ENCODE results near the gene PIGM. TPM values are rescaled to one million over a fixed set of nuclear protein-coding genes. Genes with fewer than 3 reads are reported as not detected.

PIGM gene
- total RNA-seq, 1 donor from 2014 or later: 2.1 TPM

DNA sequence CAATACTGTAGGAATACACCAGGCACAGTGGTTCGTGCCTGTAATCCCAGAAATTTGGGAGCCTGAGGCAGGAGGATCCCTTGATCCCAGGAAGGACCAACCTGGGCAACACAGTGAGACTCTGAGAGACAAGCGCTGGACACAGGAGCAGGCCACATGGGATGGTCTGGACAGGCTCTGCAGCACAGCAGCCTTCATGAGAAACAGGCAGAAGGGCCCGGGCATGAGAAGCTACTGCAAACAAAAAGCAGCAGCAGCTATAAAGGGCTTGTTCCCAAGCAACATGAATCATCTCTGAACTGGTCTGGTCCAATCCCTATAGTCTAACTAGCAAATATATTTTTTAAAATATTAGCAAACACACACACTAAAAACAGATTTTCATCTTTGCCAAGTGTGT is 42.2 kb downstream of the PIGM start:
- Histone ChIP-seq H3K4me3 (ENCODE audit: low read depth, low read length) (no peak overlapping the region), H3K36me3 (ENCODE audit: control insufficient read depth, insufficient read depth, low read length) (no peaks in the 10 kb centered on the region), H3K27me3 (ENCODE audit: control insufficient read depth, insufficient read depth, low read length) (no peaks in the 10 kb centered on the region)
- peak; percentile 33 for DNase-seq (ENCODE audit: low read depth)
- no peak for FAIRE-seq
- TF ChIP-seq, protein P1, sequence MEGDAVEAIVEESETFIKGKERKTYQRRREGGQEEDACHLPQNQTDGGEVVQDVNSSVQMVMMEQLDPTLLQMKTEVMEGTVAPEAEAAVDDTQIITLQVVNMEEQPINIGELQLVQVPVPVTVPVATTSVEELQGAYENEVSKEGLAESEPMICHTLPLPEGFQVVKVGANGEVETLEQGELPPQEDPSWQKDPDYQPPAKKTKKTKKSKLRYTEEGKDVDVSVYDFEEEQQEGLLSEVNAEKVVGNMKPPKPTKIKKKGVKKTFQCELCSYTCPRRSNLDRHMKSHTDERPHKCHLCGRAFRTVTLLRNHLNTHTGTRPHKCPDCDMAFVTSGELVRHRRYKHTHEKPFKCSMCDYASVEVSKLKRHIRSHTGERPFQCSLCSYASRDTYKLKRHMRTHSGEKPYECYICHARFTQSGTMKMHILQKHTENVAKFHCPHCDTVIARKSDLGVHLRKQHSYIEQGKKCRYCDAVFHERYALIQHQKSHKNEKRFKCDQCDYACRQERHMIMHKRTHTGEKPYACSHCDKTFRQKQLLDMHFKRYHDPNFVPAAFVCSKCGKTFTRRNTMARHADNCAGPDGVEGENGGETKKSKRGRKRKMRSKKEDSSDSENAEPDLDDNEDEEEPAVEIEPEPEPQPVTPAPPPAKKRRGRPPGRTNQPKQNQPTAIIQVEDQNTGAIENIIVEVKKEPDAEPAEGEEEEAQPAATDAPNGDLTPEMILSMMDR (IDR thresholded peaks at IDR 0.05; ENCODE audit: insufficient read depth, low read length, severe bottlenecking): no peak

DNA sequence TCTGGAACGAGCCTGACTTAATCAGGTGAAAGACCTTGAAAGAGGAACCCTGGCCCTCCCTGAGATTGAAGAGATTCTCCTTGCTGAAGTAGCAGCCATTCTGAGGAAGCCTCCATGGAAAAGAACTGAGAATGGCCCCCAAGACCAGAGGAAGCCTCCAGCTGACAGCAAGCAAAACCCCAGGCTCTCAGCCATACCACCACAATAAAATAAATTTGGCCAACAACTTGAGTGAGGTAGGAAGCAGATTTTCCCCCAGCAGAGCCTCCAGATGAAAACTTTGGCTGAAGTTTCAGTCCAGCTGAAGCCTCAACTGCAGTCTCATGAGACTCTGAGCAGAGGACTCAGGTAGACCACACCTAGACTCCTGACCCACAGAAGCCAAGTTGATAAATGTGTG is 43.8 kb downstream of the PIGM start:
- no peak for FAIRE-seq
- TF ChIP-seq, protein P1 (IDR thresholded peaks at IDR 0.05; ENCODE audit: insufficient read depth, low read length, severe bottlenecking): no peak

DNA sequence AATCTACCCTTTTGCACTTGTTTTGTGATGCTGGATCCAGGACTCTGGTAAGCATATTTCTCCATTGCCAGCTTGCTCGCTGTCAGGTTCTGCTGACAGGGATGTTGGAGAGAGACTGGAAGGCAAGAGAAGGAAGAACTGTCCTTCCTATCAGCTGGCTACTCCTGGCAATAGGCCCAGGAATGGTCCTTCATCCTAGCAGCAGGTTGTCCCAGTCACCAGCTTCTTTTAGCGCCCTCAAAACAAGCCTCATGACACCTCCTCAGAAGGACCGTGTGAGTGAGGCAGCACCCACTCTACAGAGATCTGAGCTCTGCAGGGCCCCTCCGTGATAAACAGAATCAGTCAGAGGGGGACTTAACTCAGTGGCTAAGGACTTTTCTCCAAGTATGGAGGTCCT is 44.6 kb downstream of the PIGM start:
- Histone ChIP-seq H3K36me3 (ENCODE audit: control insufficient read depth, insufficient read depth, low read length) (peaks cover 1% of the 10 kb centered on the region), H3K27me3 (ENCODE audit: control insufficient read depth, insufficient read depth, low read length) (no peaks in the 10 kb centered on the region), H3K4me3 (ENCODE audit: low read depth, low read length) (no peak overlapping the region)
- TF ChIP-seq, protein P1 (IDR thresholded peaks at IDR 0.05; ENCODE audit: insufficient read depth, low read length, severe bottlenecking): no peak
- FAIRE-seq: no peak
- no peak for DNase-seq (ENCODE audit: low read depth)

More for the DNA sequence above, 43.8 kb downstream of the PIGM start:
- H3K4me3 ChIP-seq (ENCODE audit: low read depth, low read length): no peak overlapping the region
- no peaks in the 10 kb centered on the region for H3K36me3 ChIP-seq (ENCODE audit: control insufficient read depth, insufficient read depth, low read length)
- DNase-seq (ENCODE audit: low read depth): no peak
- H3K27me3 ChIP-seq (ENCODE audit: control insufficient read depth, insufficient read depth, low read length): no peaks in the 10 kb centered on the region

DNA sequence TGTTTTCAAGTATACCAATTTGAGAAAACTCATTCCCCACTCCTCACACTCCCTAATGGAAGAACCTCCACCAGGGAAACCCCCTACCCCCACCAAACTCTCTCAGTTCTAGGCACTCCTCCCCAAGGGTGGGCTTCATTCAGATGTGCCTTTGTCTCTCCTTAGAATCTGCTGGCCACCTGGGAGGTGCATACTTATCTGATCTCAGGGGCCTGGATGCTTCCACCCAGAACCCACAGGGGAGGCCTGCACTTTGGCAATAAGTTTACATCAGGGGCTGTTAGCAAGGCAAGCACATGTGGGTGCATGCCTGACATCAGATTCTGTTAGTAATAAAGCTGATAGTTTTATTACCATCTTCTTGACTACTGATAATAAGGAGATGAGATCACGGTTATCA is 45.3 kb downstream of the PIGM start:
- TF ChIP-seq, protein P1 (IDR thresholded peaks at IDR 0.05; ENCODE audit: insufficient read depth, low read length, severe bottlenecking): no peak
- DNase-seq (ENCODE audit: low read depth) (no peak), FAIRE-seq (no peak)
- Histone ChIP-seq H3K36me3 (ENCODE audit: control insufficient read depth, insufficient read depth, low read length) (peaks cover 5% of the 10 kb centered on the region), H3K4me3 (ENCODE audit: low read depth, low read length) (no peak overlapping the region), H3K27me3 (ENCODE audit: control insufficient read depth, insufficient read depth, low read length) (no peaks in the 10 kb centered on the region)

DNA sequence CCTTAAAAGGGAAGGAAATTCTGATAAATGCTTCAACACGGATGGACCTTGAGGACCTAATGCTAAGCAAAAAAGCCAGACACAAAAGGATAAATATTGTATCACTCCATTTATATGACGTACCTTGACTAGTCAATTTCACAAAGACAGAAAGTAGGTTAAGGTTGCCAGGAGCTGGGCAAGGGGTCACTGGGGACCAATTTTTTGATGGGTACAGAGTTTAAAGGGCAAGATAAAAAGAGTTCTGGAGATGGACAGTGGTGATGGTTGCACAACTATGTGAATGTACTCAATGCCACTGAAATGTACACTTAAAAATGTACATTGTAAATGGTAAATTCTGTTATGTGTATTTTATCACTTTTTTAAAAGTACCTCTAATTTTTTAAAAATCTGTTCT is 45.7 kb downstream of the PIGM start:
- TF ChIP-seq, protein P1 (IDR thresholded peaks at IDR 0.05; ENCODE audit: insufficient read depth, low read length, severe bottlenecking): no peak
- Histone ChIP-seq H3K27me3 (ENCODE audit: control insufficient read depth, insufficient read depth, low read length) (no peaks in the 10 kb centered on the region), H3K4me3 (ENCODE audit: low read depth, low read length) (no peak overlapping the region), H3K36me3 (ENCODE audit: control insufficient read depth, insufficient read depth, low read length) (peaks cover 9% of the 10 kb centered on the region)
- FAIRE-seq (no peak), DNase-seq (ENCODE audit: low read depth) (no peak)

DNA sequence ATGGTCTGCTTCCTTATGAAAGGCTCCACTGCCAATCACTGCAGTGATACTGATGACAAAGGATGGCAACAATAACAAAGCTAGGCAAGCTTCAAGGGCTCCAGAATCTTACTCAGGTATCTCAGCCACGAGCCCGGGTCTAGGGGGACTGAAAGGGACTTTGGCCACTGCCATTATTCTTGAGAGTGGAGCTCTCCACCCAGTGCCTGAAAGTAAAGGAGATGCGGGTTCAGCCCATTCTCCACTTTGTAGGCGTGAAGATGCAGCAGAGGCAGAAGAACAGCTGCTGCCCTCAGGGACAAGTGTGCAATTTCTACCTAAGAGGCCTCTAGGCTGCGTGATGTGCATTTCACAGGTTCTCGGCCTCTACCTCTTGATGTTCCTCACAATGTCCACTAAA is 46.3 kb downstream of the PIGM start:
- Histone ChIP-seq H3K27me3 (ENCODE audit: control insufficient read depth, insufficient read depth, low read length) (no peaks in the 10 kb centered on the region), H3K4me3 (ENCODE audit: low read depth, low read length) (no peak overlapping the region), H3K36me3 (ENCODE audit: control insufficient read depth, insufficient read depth, low read length) (peaks cover 12% of the 10 kb centered on the region)
- DNase-seq (ENCODE audit: low read depth) (no peak), FAIRE-seq (no peak)
- TF ChIP-seq, protein P1 (IDR thresholded peaks at IDR 0.05; ENCODE audit: insufficient read depth, low read length, severe bottlenecking): no peak
